Stimulated activated CD4-positive, alpha-beta T cell treated with anti-CD3 and anti-CD28 coated beads, Interleukin-2, amount 100 ng/mL, for 24 hours (primary cell): Measurements from ENCODE around the gene TMPRSS9.
A peak's percentile ranks its signal among the peaks of the same experiment; 100 is the strongest.
"Not testable (repeated sequence)": the region's sequence is repeated elsewhere in the genome, so short reads cannot be mapped to it uniquely, and the experiment has no call there.

Source experiments
- DNase-seq, 2 donors: peaks; one replicate each; pipeline ENCODE4 v3.0.0-alpha.2; 2020

TMPRSS9 gene

DNA sequence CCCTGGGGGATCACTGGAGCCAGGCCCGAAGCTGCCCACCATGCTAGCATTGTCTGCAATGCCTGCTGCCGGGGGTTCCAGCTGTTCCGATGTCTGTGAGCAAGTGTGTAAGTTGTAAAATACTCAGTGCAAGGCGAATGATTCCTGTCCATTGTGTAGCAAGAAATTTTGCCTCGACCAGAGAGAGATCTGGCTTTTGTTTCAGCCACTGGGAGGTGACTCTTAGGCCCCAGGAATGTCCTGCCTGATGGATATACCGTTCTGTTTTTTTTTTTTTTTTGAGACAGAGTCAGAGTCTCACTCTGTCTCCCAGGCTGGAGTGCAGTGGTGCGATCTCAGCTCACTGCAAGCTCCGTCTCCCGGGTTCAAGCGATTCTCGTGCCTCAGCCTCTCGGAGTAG, 108.5 kb downstream of the TMPRSS9 start:
- no peak for DNase-seq

DNA sequence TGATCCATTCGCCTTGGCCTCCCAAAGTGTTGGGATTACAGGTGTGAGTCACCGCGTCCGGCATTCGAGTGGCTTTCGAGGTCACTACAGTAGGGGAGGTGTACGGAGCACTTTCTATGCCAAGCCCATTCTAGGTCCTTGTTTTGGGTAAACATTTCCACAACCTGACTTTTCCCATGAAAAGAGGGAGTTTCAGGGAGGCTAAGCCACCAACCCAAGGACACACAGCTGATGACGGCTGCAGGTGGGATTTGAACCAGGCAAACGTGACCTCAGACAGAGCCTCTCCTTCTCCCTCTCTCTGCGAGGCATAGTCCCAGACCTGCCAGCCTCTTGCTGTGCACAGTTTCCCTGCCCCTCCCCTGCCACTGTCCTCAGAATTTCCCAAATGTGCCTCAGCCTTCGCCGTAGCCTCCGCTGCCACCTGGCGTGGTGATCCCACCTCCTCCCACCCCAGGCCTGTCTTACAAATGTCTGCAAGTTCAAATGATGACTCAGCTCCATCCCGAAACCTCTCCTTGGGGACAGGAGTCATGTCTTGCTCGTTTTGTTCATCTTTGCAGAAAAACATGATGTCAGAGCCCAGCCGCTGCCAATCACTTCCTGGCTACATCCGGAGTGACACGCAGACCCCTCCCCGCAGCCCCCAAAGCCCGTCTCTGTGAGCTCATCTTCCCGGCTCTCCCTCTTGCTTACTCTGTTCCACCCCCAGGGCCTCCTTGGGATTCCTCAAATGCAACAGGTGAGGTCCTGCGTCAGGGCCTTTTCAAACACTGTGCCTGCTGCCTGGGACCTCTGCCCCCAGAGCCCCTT, 109.2 kb downstream of the TMPRSS9 start:
- peak in 1 of 2 donors; percentile 54 for DNase-seq

DNA sequence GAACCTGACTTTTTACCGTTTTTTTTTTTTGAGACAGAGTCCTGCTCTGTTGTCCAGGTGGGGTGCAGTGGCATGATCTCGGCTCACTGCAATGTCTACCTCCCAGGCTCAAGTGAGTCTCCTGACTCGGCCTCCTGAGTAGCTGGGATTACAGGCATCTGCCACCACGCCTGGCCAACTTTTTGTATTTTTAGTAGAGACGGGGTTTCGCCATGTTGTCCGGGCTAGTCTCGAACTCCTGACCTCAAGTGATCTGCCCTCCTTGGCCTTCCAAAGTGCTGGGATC, 109.8 kb downstream of the TMPRSS9 start:
- DNase-seq = not testable (repeated sequence)

DNA sequence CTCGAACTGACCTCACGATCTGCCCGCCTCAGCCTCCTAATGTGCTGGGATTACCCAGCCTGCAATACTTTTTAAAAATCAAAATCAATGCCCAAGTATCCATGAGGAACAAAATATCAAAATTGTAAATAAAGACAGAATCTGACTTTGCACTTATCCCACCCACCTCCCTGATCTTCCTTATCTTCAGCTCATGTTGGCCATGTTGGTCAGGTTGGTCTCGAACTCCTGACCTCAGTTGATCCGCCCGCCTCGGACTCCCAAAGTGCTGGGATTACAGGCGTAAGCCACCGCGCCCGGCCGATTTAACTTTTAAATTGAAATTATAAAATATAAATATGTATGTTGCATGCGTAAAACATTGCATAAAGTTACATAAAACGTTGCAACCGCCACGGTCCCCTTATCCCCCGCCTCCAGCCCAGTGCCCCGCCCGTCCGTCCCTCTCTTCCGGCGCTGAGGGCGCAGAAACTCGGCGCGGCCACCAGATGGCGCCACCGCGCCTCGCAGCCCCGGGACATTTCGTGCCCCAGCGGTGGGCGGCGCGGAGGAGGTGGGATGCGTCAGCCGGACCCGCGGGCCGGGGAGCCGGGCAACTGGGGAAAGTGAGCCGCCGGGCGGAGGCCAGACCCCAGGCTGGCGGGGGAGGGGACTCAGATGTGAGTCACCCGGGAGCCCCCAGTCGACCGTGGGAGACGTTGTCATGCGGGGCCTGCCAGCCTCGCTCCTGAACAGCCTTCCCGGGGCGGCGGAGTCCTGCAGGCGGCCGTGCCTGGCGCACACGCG, 114.4 kb downstream of the TMPRSS9 start:
- peak; percentile 90 to 92 for DNase-seq

GRCh38 chr19:2475018-2475701, 115.1 kb downstream of the TMPRSS9 start:
- peak; percentile 67 to 76 for DNase-seq
